PC-9 (cell line): ENCODE measurements around the gene RAD52. TPM values are rescaled to one million over a fixed set of nuclear protein-coding genes. Genes with fewer than 3 reads are reported as not detected.

Experiments
- BruUV-seq: library from RNA; stranded (reverse); fragments of 400-500 nt; replicated peaks from 2 replicates; lab custom pipeline; 2021; lab: Mats Ljungman, UMichigan
- CTCF ChIA-PET: fragments of 300-600 bp; sonication (Branson Sonifier 250); formaldehyde crosslinking; loops from one replicate; lab custom pipeline; 2022; ENCODE audit warnings: antibody characterized with exemption; lab: Charles Lee
- POLR2A ChIA-PET: fragments of 300-600 bp; sonication (Branson Sonifier 250); formaldehyde crosslinking; loops from one replicate; lab custom pipeline; 2022; ENCODE audit warnings: antibody characterized with exemption; ENCODE audit not compliant: unreplicated experiment; lab: Charles Lee
- DNase-seq, 2 experiments: peaks; one replicate each; pipeline versions ENCODE4 v3.0.0 to v3.0.0-alpha.2; 2015 to 2022; ENCODE audit warnings: mixed read lengths in 1 of 2
- H2AFZ ChIP-seq: fragments of 200-600 bp; sonication (generic); 2 replicates; pipeline ENCODE4 v1.8.1; 2017; ENCODE audit warnings: antibody characterized with exemption
- H3F3A ChIP-seq: fragments of 200-600 bp; sonication (generic); 2 replicates; pipeline ENCODE4 v1.8.1; 2017; ENCODE audit warnings: antibody characterized with exemption, mild to moderate bottlenecking, low read depth; ENCODE audit not compliant: insufficient read depth
- H3K27ac ChIP-seq: fragments of 200-600 bp; sonication (generic); 2 replicates; pipeline ENCODE4 v1.6.1; 2016; ENCODE audit warnings: mixed run types
- H3K27me3 ChIP-seq: fragments of 200-600 bp; sonication (generic); 2 replicates; pipeline ENCODE4 v1.6.1; 2016; ENCODE audit warnings: low read depth, mixed run types; ENCODE audit not compliant: insufficient read depth
- H3K36me3 ChIP-seq: fragments of 200-600 bp; sonication (generic); 2 replicates; pipeline ENCODE4 v1.6.1; 2016; ENCODE audit warnings: low read depth, mixed run types
- H3K4me1 ChIP-seq: fragments of 200-600 bp; sonication (generic); replicated peaks from 2 replicates; pipeline ENCODE4 v1.6.1; 2016; ENCODE audit warnings: mixed run types; ENCODE audit not compliant: insufficient read depth
- H3K4me2 ChIP-seq: fragments of 200-600 bp; sonication (generic); 2 replicates; pipeline ENCODE4 v1.6.1; 2017; ENCODE audit warnings: mixed run types
- H3K4me3 ChIP-seq: fragments of 200-600 bp; sonication (generic); 2 replicates; pipeline ENCODE4 v1.6.1; 2016; ENCODE audit warnings: mixed run types
- H3K79me2 ChIP-seq: fragments of 200-600 bp; sonication (generic); 2 replicates; pipeline ENCODE4 v1.6.1; 2017; ENCODE audit warnings: low read depth, mixed run types
- H3K9me2 ChIP-seq: fragments of 200-600 bp; sonication (generic); 2 replicates; pipeline ENCODE4 v1.8.1; 2017; ENCODE audit warnings: mild to moderate bottlenecking; ENCODE audit not compliant: insufficient read depth
- H3K9me3 ChIP-seq: fragments of 200-600 bp; sonication (generic); 2 replicates; pipeline ENCODE4 v1.8.1; 2016; ENCODE audit warnings: low read depth; ENCODE audit not compliant: insufficient read depth
- H4K20me1 ChIP-seq: fragments of 200-600 bp; sonication (generic); 2 replicates; pipeline ENCODE4 v1.8.1; 2017; ENCODE audit not compliant: insufficient read depth
- EZH2 ChIP-seq: fragments of 200-600 bp; sonication (generic); IDR thresholded peaks from 2 replicates; pipeline ENCODE4 v1.8.0; 2017; ENCODE audit warnings: antibody characterized with exemption, low read depth
- intact Hi-C: fragments of 100-400 bp; cut with micrococcal nuclease; formaldehyde crosslinking; loops from one replicate; pipeline ENCODE4 v1.10.0; 2022; ENCODE audit not compliant: unreplicated experiment
- total RNA-seq: library from RNA; stranded (reverse); gene quantifications from 2 replicates; pipeline ENCODE4 v1.2.3, GENCODE V29; 2021
- TF ChIP-seq, protein P1 (sequence below): fragments of 200-600 bp; sonication (generic); conservative IDR thresholded peaks from 2 replicates; pipeline ENCODE4 v1.6.1; 2017; ENCODE audit warnings: mixed run types, antibody characterized with exemption, mild to moderate bottlenecking, moderate library complexity

The RAD52 gene
- total RNA-seq, 1 experiment from 2014 or later = 25.0 TPM

DNA sequence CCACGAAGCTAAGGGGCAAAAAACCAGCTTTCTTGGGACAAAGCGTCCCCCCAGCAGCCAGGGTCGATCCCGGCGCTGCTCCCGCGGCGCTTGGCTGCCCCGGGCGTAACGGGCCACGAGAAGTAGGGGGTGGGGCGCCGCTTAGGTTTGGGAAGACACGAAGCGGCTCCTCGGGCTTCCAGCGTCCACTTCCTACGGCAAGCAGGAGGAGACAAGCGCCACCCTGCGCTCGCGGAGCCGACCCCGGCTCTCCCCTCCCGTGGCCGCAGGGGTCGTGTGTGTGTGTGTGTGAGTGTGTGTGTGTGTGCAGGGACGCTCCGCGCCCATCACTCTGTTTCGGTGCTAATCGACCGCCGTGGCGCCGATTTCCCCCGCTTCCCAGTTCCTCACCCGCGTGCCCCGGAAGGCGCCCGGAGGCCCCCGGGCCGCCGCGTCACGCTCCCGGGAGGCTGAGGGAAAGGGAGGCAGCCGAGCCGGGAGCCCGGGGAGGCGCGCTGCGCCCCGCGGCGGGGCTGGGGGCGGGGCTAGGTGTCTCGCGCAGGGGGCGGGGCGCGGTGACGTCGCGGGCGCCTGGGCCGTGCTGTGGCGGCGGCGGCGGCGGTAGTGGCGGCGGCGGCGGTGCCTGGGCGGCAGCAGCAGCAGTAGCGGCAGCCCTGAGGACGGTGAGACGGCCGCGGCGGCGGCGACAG lies 41.3 kb upstream of the RAD52 start, which contains the start of gene ERC1:
TSS of gene ERC1 (plus strand) at position 563 of the 689 bp plus-strand sequence. CDS start 36,681 bp downstream, outside the sequence.
- H3K4me2 ChIP-seq = peak within 1 kb of the TSS; percentile 87
- no peaks in the 10 kb centered on the region for H3K9me3 ChIP-seq
- H3K27ac ChIP-seq = peak within 1 kb of the TSS; percentile 72
- H3K27me3 ChIP-seq = no peaks in the 10 kb centered on the region
- peaks cover 28% of the 10 kb centered on the region for H3K79me2 ChIP-seq
- CTCF ChIA-PET = interaction anchor here (0.6 to 0.8 kb wide), 2 partner anchors 41 to 318 kb away, joined by 5 to 11 read pairs; partner anchors contain the start of gene RAD52
- DNase-seq = peak; percentile 61 to 93
- no TSS peak for BruUV-seq
- peak within 1 kb of the TSS; percentile 100 for H2AFZ ChIP-seq
- H3F3A ChIP-seq = peaks cover 48% of the 10 kb centered on the region
- no peaks in the 10 kb centered on the region for H3K9me2 ChIP-seq
- no peak for TF ChIP-seq EZH2
- TF ChIP-seq, protein P1, sequence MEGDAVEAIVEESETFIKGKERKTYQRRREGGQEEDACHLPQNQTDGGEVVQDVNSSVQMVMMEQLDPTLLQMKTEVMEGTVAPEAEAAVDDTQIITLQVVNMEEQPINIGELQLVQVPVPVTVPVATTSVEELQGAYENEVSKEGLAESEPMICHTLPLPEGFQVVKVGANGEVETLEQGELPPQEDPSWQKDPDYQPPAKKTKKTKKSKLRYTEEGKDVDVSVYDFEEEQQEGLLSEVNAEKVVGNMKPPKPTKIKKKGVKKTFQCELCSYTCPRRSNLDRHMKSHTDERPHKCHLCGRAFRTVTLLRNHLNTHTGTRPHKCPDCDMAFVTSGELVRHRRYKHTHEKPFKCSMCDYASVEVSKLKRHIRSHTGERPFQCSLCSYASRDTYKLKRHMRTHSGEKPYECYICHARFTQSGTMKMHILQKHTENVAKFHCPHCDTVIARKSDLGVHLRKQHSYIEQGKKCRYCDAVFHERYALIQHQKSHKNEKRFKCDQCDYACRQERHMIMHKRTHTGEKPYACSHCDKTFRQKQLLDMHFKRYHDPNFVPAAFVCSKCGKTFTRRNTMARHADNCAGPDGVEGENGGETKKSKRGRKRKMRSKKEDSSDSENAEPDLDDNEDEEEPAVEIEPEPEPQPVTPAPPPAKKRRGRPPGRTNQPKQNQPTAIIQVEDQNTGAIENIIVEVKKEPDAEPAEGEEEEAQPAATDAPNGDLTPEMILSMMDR = no peak
- H3K4me3 ChIP-seq = peak within 1 kb of the TSS; percentile 83
- no peaks in the 10 kb centered on the region for H3K36me3 ChIP-seq
- POLR2A ChIA-PET = interaction anchor here (0.7 kb wide), 2 partner anchors 102 to 439 kb away, joined by 3 to 4 read pairs; no protein-coding TSS in a partner anchor
- 0 out of 2 replicates have a peak, but pooled peaks cover 7% of the 10 kb centered on the region for H4K20me1 ChIP-seq
- peaks cover 34% of the 10 kb centered on the region for H3K4me1 ChIP-seq
- intact Hi-C loops = loop anchor here (1.0 kb wide), 1 partner anchor 42 kb away; the partner anchor contains the start of gene RAD52

DNA sequence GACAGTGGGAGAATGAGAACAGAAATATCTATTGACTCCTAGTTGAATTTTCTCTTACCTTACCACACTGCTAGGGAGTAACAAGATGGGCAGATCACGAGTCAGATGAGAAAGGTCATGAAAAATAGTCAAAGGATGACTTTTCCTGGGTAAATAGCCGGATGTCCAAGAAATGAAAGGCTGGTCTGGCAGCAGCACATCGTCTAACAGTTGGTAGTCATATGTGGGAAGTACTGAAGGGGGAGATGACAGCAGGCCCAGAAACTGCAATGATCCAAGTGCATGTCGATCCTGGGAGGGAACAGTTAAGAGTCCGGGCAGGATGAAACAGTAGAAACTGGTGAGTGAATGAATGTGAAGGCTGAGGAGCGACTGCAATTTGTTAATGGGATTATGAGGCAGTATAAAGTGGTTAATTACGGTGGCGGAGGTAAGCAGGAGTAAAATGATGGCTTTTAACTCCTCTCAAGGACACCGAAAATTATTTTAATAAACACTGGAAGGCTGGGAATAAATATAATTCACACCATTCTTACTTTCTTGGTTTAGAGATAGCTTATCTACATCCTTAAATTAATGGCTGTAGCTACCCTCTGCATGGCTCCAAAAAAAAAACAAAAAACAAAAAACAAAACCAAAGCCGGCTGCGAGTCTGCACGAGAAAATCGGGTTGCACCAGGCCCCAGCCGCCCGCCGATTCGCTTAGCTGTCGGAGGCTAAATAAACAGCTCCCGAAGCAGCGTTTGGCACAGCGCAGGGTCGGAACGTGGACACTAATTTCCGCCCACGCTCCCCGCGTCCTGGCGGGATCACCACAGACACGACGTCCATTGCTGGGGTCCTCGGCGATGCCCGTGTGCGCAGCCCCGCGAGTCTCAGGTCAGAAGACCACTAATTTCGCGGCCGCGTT lies 40.5 kb upstream of the RAD52 start:
- Histone ChIP-seq H3K4me1 (peaks cover 34% of the 10 kb centered on the region), H3K27ac (peak overlapping the region; percentile 72), H4K20me1 (0 out of 2 replicates have a peak, but pooled peaks cover 7% of the 10 kb centered on the region), H3F3A (peaks cover 40% of the 10 kb centered on the region), H3K4me3 (peak overlapping the region; percentile 83), H3K27me3 (no peaks in the 10 kb centered on the region), H3K36me3 (no peaks in the 10 kb centered on the region), H3K9me3 (no peaks in the 10 kb centered on the region), H3K9me2 (no peaks in the 10 kb centered on the region), H3K79me2 (peaks cover 28% of the 10 kb centered on the region), H2AFZ (peak overlapping the region; percentile 100), H3K4me2 (peak overlapping the region; percentile 87)
- POLR2A ChIA-PET = interaction anchor here (0.5 to 0.7 kb wide), 2 partner anchors 69 to 103 kb away, joined by 3 to 15 read pairs; no protein-coding TSS in a partner anchor
- BruUV-seq = TSS peak; percentile 56
- intact Hi-C loops = loop anchor here (10.0 kb wide), 1 partner anchor 105 kb away; no protein-coding TSS in a partner anchor
- CTCF ChIA-PET = no interaction called here
- TF ChIP-seq, protein P1 = no peak
- TF ChIP-seq EZH2 = no peak
- peak; percentile 37 to 51 for DNase-seq

DNA sequence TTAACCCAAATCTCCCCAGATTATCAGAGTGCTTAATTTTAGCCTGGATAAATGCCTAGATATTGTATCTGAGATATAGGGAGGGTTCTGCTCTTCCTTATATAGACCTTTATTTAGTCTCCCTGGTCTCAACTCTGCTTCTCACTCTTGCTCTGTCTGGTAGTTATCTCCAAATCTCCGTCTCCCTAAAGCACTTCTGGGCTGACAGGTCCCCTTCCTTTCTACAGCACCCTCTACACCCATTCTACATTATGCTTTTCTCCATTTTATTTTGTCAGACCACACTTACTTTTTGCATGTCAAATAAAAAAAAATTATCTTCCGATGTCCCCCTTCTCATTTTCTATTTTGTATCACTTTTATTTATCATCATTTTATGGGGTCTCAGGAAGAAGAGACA lies 39.6 kb upstream of the RAD52 start:
- Histone ChIP-seq H3F3A (peaks cover 40% of the 10 kb centered on the region), H3K9me2 (no peaks in the 10 kb centered on the region), H3K36me3 (no peaks in the 10 kb centered on the region), H3K9me3 (no peaks in the 10 kb centered on the region), H2AFZ (no peak overlapping the region), H3K79me2 (peaks cover 25% of the 10 kb centered on the region), H4K20me1 (0 out of 2 replicates have a peak, but pooled peaks cover 3% of the 10 kb centered on the region), H3K4me3 (peak overlapping the region; percentile 83; the same call in 1 of the 2 replicates), H3K4me1 (peaks cover 34% of the 10 kb centered on the region), H3K4me2 (peak overlapping the region; percentile 87), H3K27me3 (no peaks in the 10 kb centered on the region), H3K27ac (0 out of 2 replicates have a peak overlapping the region, but pooled peaks have one; percentile 72)
- TF ChIP-seq, protein P1 = no peak
- TF ChIP-seq EZH2 = no peak
- no peak for DNase-seq
- CTCF ChIA-PET = interaction anchor here (1.0 kb wide), 2 partner anchors 40 to 113 kb away, joined by 3 read pairs; partner anchors contain the start of gene RAD52
- no TSS peak for BruUV-seq
- POLR2A ChIA-PET = no interaction called here
- intact Hi-C loops = loop anchor here (10.0 kb wide), 1 partner anchor 106 kb away; no protein-coding TSS in a partner anchor
